T-helper 2 cell treated with Interferon-gamma antibody and Interleukin-4, amounts not matched to agents 5 μg/mL and 100 μg/mL, for 36 hours (primary cell): ENCODE measurements around the gene AIFM3.

ENCODE experiments used
- DNase-seq: peaks from one replicate; pipeline ENCODE4 v3.0.0; 2021; ENCODE audit warnings: low spot score
- H3K27ac Mint-ChIP-seq: one replicate; pipeline ENCODE4 v1.8.0; 2021; ENCODE audit warnings: mild to moderate bottlenecking, mixed read lengths
- H3K27me3 Mint-ChIP-seq: one replicate; pipeline ENCODE4 v1.8.0; 2021; ENCODE audit warnings: low read depth, mixed read lengths
- H3K36me3 Mint-ChIP-seq: one replicate; pipeline ENCODE4 v1.8.0; 2021; ENCODE audit warnings: low read depth, mixed read lengths
- H3K4me1 Mint-ChIP-seq: one replicate; pipeline ENCODE4 v1.8.0; 2021; ENCODE audit warnings: low read depth, mixed read lengths
- H3K4me3 Mint-ChIP-seq: one replicate; pipeline ENCODE4 v1.8.0; 2022; ENCODE audit warnings: mild to moderate bottlenecking, moderate library complexity, mixed read lengths
- H3K9me3 Mint-ChIP-seq: one replicate; pipeline ENCODE4 v1.8.0; 2021; ENCODE audit warnings: mixed read lengths

Gene AIFM3

DNA sequence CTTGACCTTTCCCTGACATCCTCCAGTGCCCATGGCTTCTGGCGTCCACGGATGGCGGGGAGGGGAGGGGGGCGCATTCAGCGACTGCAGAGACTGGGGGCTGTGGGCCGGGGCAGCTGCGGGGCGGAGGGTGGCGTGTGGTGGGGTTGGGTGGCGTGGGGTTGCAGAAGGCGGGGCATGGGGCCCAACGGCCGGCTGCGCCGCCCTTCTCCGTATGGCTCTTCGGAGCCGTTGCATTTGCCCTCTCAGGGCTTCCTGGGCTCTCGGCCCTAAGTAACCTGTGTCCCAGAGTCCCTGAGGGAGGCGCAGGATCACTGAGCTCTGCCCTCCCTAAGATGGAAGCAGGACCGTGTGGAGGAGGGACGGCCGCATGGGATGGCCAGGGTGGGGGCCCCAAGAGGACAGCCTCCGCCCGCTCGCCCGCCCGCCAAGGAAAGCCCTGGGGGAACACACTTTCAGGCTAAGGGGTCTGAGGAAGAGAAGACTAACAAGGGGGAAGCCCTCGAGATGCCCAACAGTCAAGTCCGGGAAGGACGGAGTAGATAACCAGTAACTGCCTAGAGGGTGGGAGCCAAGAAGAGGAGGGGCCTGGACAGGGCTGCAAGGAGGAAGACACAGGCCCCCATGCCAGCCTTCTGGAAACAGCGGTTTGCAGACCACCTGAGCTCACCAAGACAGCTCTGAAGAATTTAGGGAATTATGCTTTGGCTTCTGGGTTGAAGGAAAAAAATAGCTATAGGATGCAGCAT, 9.2 kb upstream of the AIFM3 start:
- Mint-ChIP-seq H3K27me3 (peaks cover 26% of the 10 kb centered on the region), H3K4me1 (peaks cover 9% of the 10 kb centered on the region), H3K36me3 (peaks cover 8% of the 10 kb centered on the region), H3K9me3 (no peaks in the 10 kb centered on the region), H3K4me3 (peak overlapping the region; percentile 56), H3K27ac (no peak overlapping the region)
- DNase-seq: no peak

DNA sequence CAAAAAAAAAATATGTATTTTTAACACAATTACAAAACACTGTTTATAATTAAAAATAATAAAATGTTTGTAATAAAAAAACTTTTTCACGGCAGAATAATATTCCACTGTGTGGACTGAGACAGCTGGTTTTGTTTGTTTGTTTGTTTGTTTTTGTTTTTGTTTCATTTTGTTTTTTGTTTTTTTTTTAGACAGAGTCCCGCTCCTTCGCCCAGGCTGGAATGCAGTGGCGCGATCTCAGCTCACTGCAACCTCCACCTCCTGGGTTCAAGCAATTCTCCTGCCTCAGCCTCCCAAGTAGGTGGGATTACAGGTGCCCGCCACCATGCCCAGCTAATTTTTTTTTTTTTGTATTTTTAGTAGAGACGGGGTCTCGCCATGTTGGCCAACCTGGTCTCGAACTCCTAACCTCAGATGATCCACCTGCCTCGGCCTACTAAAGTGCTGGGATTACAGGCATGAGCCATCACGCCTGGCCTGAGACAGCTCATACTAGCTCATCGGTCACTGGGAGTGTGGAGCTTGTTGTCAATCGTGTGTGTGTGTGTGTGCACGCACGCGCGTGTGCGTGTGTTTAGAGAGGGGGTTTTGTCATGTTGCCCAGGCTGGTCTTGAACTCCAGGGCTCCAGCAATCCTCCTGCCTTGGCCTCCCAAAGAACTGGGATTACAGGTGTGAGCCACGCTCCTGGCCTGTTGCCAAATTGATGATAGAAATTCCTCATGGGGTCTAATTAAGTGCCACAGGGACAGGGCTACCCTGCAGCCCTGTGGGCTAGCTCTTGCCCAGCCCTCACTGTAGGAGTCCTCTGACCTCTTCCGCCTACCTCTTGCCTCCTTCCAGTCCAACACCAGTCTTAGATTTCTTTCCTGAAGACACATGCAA, 7.2 kb upstream of the AIFM3 start:
- H3K27ac Mint-ChIP-seq: no peak overlapping the region

DNA sequence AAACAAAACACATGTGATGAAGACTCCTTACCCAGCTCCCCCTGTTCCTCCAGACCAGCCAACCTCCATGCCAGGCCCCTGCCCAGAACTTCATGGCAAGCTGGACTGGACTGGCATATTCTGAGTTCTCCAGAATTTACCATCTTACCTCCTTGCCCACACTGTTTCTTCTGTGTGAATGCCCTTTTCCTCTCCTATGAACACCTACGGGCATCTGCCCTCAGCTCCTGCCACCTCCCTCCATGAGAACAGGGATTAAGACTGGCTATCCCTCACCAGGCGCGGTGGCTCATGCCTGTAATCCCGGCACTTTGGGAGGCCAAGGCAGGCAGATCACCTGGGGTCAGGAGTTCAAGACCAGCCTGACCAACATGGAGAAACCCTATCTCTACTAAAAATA, 6.4 kb upstream of the AIFM3 start:
- H3K27ac Mint-ChIP-seq: no peak overlapping the region
- DNase-seq: no peak
- H3K9me3 Mint-ChIP-seq: no peaks in the 10 kb centered on the region
- peaks cover 43% of the 10 kb centered on the region for H3K27me3 Mint-ChIP-seq
- H3K4me1 Mint-ChIP-seq: peaks cover 11% of the 10 kb centered on the region
- no peaks in the 10 kb centered on the region for H3K36me3 Mint-ChIP-seq
- H3K4me3 Mint-ChIP-seq: no peak overlapping the region

More for the DNA sequence above, 7.2 kb upstream of the AIFM3 start:
- Mint-ChIP-seq H3K9me3 (no peaks in the 10 kb centered on the region), H3K36me3 (no peaks in the 10 kb centered on the region), H3K27me3 (peaks cover 43% of the 10 kb centered on the region), H3K4me3 (no peak overlapping the region), H3K4me1 (peaks cover 11% of the 10 kb centered on the region)
- no peak for DNase-seq

DNA sequence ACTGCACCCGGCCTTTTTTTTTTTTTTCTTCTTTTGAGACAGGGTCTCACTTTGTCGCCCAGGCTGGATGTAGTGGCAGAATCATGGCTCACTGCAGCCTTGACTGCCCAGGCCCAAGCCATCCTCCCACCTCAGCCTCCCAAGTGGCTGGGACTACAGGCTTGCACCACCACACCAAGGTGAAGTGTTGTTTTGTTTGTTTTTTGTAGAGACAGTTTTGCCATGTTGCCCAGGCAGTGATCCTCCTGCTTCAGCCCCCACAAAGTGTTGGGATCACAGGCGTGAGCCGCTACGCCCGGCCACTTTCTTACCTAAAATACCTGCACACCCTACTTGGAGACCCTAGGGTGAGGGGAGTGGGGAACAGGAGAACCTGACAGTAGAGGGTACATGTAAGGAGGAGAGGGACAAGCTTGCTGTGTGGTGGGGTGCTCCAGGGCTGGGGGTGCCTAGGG, 4.5 kb upstream of the AIFM3 start:
- Mint-ChIP-seq H3K36me3 (no peaks in the 10 kb centered on the region), H3K4me3 (no peak overlapping the region), H3K27ac (no peak overlapping the region), H3K4me1 (peaks cover 13% of the 10 kb centered on the region), H3K9me3 (no peaks in the 10 kb centered on the region), H3K27me3 (peaks cover 38% of the 10 kb centered on the region)
- no peak for DNase-seq

- peaks cover 29% of the 10 kb centered on the region for H3K27me3 Mint-ChIP-seq
- H3K36me3 Mint-ChIP-seq: no peaks in the 10 kb centered on the region
- DNase-seq: no peak
- no peak overlapping the region for H3K27ac Mint-ChIP-seq
- peaks cover 8% of the 10 kb centered on the region for H3K4me1 Mint-ChIP-seq
- H3K9me3 Mint-ChIP-seq: no peaks in the 10 kb centered on the region
- no peak overlapping the region for H3K4me3 Mint-ChIP-seq
Observed at GRCh38 chr22:20963201-20964052, 3.6 kb upstream of the AIFM3 start.

DNA sequence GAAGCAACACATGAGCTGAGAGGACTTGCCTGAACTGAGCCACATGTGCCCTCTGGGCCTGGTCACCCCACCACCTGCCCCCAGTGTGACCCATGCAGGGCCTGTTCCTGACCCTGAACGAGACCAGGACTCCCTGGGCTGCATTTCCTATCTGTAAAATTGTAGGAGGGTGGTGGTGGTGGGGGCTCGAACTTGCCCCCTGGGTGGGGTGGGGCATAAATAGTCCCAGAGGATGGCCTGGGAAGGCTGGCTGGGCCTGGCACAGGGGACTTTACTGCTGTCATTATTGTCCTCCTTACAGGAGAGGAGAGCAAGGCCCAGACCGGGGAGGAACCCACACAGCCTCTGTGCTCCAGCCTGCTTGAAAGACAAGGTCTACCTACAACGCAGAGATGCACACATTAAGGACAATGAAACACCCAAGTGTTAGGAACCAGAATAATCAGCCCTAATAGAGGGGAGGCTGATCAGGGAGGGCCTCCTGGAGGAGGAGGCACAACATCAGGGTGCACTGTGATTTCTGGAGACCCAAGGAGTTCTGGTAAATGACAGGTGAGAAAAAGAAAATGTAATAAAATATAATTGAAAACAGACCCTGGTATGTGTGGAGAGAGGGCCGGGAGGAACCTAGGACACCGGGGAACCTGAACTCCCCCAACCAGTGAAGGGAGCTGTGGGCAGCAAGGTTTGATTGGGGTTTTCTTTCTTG, 2.8 kb upstream of the AIFM3 start:
- no peak for DNase-seq
- Mint-ChIP-seq H3K36me3 (no peaks in the 10 kb centered on the region), H3K27me3 (peaks cover 28% of the 10 kb centered on the region), H3K27ac (no peak overlapping the region), H3K4me3 (peak overlapping the region; percentile 72), H3K4me1 (peaks cover 8% of the 10 kb centered on the region), H3K9me3 (no peaks in the 10 kb centered on the region)

DNA sequence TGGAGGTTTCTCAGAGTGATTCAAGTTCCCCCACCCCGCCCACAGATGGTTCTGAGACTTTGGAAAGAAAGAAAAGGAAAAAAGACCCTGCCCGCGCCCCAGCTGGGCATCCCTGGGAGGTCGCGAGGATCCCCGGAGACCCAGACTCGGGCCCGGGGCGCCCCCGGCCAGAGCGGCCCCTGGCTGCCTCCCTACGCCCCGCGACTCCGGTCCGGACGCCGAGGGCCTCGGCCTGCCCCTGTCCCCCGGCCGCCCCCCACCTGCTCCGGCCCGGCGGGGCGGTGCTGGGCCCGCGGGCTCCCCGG, 2.3 kb upstream of the AIFM3 start:
- Mint-ChIP-seq H3K4me3 (peak overlapping the region; percentile 72), H3K36me3 (no peaks in the 10 kb centered on the region), H3K27ac (no peak overlapping the region), H3K27me3 (peaks cover 28% of the 10 kb centered on the region), H3K4me1 (peaks cover 8% of the 10 kb centered on the region), H3K9me3 (no peaks in the 10 kb centered on the region)
- DNase-seq: no peak

- Mint-ChIP-seq H3K36me3 (no peaks in the 10 kb centered on the region), H3K4me3 (peak overlapping the region; percentile 12), H3K9me3 (no peaks in the 10 kb centered on the region), H3K27me3 (peaks cover 26% of the 10 kb centered on the region), H3K4me1 (peaks cover 8% of the 10 kb centered on the region), H3K27ac (no peak overlapping the region)
- no peak for DNase-seq
Observed at GRCh38 chr22:20965104-20965887, 1.8 kb upstream of the AIFM3 start.

GRCh38 chr22:20965888-20966855, 883 bp upstream of the AIFM3 start:
- no peak for DNase-seq
- H3K36me3 Mint-ChIP-seq: no peaks in the 10 kb centered on the region
- peaks cover 8% of the 10 kb centered on the region for H3K4me1 Mint-ChIP-seq
- no peaks in the 10 kb centered on the region for H3K9me3 Mint-ChIP-seq
- peaks cover 25% of the 10 kb centered on the region for H3K27me3 Mint-ChIP-seq
- H3K27ac Mint-ChIP-seq: no peak overlapping the region
- no peak overlapping the region for H3K4me3 Mint-ChIP-seq

DNA sequence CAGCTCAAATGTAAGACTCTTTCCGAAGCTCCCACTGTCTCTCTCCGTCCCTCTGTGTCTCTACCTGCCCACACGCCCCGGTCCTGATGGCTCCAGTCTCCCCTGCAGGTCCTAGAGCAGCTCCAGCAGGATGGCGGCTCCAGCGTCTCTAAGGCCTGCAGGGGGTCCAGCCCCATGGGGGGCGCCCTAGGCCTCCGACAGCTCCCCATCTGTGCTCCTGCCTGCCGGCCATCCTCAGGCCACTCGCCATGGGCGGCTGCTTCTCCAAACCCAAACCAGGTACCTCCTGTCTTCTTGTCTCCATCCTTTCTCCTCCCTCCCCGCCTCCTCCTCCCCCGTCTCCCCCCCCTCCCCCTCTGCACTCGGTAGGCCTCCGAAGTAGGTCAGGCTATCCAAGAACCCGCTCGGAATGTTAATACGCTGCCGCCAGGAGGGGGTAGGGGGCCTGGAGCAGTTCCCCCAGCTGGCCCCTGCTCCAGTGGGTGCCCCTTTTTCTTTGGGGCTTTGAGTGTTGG, 699 bp downstream of the AIFM3 start:
- H3K4me3 Mint-ChIP-seq: no peak overlapping the region
- H3K27ac Mint-ChIP-seq: no peak overlapping the region
- H3K36me3 Mint-ChIP-seq: no peaks in the 10 kb centered on the region
- no peaks in the 10 kb centered on the region for H3K9me3 Mint-ChIP-seq
- H3K4me1 Mint-ChIP-seq: peaks cover 6% of the 10 kb centered on the region
- DNase-seq: no peak
- peaks cover 22% of the 10 kb centered on the region for H3K27me3 Mint-ChIP-seq

DNA sequence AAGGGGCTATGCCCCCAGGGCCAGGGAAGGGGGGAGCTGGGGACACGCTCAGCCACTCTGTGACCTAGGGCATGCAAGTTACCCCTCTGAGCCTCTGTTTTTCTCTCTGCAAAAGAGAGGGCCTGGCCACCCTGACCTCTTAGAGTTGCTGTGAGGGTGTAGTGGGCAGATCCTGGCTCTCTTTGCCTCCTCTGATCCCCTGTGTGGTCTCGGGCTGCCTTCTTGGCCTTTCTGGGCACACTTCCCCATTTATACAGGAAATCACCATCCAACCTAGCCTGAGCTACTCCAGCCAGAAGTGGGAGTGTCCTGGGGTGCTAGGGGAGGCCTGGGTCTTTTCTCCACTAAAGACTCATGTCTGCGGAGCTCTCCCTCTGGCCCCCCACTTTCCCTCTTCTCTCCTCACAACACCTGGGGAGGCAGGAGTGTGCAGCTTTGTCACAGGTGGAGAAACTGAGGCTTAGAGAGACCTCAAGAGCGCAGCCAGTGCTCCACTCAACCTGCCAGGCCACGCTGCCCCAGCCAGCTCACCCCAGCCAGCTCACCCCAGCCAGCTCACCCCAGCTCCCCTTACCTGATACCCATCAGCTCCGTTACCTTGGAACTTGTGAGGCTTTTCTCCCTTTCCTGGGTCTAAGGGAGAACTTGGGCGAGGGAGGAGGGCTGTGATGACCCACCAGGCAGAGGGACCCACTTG, 1.4 kb downstream of the AIFM3 start:
- H3K27ac Mint-ChIP-seq: no peak overlapping the region
- H3K9me3 Mint-ChIP-seq: no peaks in the 10 kb centered on the region
- no peak overlapping the region for H3K4me3 Mint-ChIP-seq
- H3K36me3 Mint-ChIP-seq: no peaks in the 10 kb centered on the region
- H3K4me1 Mint-ChIP-seq: peaks cover 6% of the 10 kb centered on the region
- no peak for DNase-seq
- H3K27me3 Mint-ChIP-seq: peaks cover 17% of the 10 kb centered on the region
